ENCODE data around the gene PKNOX2.

DNA sequence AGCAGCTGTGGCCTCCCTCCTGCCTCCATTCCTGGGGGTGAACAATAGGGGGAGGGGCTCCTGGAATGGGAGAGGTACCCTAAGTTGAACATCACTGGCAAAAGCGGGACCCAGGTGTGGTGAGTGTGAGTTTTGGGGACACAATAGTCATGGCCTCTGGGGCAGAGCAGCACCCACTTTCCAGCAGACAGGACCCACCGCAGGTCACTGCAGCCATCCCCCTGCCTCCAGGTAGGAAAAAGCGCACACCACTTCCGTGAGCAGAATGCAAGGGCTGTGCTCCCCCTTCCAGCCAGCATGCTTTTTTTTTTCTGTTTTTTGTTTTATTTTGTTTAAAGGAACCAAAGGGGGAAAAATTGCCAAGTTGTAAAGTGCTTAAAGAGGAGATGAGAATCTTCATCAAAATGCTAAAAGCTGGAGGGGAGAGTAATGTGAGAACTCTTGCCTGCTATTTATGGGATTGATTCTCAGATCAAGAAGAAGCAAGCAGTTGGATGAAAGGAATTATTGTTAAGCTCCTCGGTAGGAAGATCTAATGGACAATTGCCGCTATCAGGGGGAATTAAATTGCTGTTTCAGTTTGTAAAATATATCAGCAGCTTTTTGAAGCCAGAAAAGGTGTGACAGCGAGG, 178.7 kb downstream of the PKNOX2 start:
- TF ChIP-seq, protein P1, sequence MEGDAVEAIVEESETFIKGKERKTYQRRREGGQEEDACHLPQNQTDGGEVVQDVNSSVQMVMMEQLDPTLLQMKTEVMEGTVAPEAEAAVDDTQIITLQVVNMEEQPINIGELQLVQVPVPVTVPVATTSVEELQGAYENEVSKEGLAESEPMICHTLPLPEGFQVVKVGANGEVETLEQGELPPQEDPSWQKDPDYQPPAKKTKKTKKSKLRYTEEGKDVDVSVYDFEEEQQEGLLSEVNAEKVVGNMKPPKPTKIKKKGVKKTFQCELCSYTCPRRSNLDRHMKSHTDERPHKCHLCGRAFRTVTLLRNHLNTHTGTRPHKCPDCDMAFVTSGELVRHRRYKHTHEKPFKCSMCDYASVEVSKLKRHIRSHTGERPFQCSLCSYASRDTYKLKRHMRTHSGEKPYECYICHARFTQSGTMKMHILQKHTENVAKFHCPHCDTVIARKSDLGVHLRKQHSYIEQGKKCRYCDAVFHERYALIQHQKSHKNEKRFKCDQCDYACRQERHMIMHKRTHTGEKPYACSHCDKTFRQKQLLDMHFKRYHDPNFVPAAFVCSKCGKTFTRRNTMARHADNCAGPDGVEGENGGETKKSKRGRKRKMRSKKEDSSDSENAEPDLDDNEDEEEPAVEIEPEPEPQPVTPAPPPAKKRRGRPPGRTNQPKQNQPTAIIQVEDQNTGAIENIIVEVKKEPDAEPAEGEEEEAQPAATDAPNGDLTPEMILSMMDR (IDR thresholded peaks at IDR 0.05), result no peak
- TF ChIP-seq POLR2AphosphoS5 (IDR thresholded peaks at IDR 0.05; ENCODE audit: insufficient read depth in 1 of 2, low read depth in 1 of 2), result no peak
- TF ChIP-seq POLR2A (IDR thresholded peaks at IDR 0.05), result no peak

Measured in vagina (tissue), 2 donors.